Activated T-helper 17 cell treated with anti-CD3 and anti-CD28 coated beads, Interleukin-2, amount 50 U/mL, for 72 hours (primary cell): ENCODE measurements around the gene SLC9A7. TPM values are rescaled to one million over a fixed set of nuclear protein-coding genes. Genes with fewer than 3 reads are reported as not detected.

Experiments used
- ATAC-seq: fragments of 150-1000 bp; cut with Tn5 transposase; replicated peaks from 2 replicates; pipeline ENCODE4 v1.10.0; 2021; ENCODE audit warnings: mild to moderate bottlenecking, moderate library complexity
- H3K27ac Mint-ChIP-seq: one replicate; pipeline ENCODE4 v1.8.0; 2022; ENCODE audit warnings: mixed read lengths
- H3K27me3 Mint-ChIP-seq: one replicate; pipeline ENCODE4 v1.8.0; 2022; ENCODE audit warnings: mixed read lengths
- H3K36me3 Mint-ChIP-seq: one replicate; pipeline ENCODE4 v1.8.0; 2022; ENCODE audit warnings: low read depth, mild to moderate bottlenecking, mixed read lengths
- H3K4me1 Mint-ChIP-seq: one replicate; pipeline ENCODE4 v1.8.0; 2022; ENCODE audit warnings: mixed read lengths
- H3K4me3 Mint-ChIP-seq: one replicate; pipeline ENCODE4 v1.8.0; 2022; ENCODE audit warnings: mild to moderate bottlenecking, mixed read lengths
- H3K9me3 Mint-ChIP-seq: one replicate; pipeline ENCODE4 v1.8.0; 2022; ENCODE audit warnings: mixed read lengths
- total RNA-seq, 2 donors: library from RNA; stranded (reverse); gene quantifications; one replicate each; pipeline ENCODE4 v1.2.3, GENCODE V29; 2022

The SLC9A7 gene
- total RNA-seq, 2 donors from 2014 or later, result 10.0 to 13.3 TPM

DNA sequence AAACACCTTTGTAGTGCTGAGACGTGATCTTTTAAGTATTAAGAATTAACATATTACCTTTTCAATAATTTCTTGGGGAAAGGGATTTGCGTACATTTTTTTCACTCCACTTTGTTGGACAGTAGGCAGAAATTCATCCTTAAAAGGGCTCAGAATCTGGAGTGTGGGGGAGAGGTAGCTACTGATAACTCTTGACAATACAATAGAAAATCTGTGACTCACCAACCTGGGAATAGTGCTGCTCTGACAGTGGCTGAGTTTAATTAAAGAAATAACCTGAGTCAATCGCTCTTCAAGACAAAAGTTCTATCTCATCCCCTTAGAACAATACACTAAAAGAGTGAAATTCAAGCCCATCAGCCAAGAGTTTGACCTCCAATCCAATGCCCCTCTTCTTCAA lies 60.2 kb downstream of the SLC9A7 start:
- no peak for ATAC-seq
- Mint-ChIP-seq H3K4me3 (no peak overlapping the region), H3K9me3 (peaks cover 3% of the 10 kb centered on the region), H3K27me3 (no peaks in the 10 kb centered on the region), H3K27ac (no peak overlapping the region), H3K4me1 (no peaks in the 10 kb centered on the region), H3K36me3 (no peaks in the 10 kb centered on the region)

DNA sequence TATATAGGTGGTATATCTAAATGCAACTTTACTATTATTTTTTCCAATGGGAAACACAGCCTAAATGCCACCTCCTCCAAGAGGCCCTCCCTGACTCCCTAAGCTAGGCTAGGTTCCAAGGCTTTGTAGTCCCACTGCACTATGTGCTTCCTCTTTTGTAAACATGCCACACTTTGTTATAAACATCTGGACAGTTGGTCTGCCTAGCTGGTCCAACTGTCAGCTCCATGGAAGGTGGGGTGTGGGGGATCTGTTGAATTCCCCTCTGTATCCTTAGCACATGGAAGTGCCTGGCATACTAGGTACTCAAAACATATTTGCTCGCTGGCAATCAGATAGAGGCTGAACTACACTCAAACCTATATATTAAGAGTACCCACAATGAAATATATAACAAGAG lies 63.4 kb downstream of the SLC9A7 start:
- Mint-ChIP-seq H3K27ac (no peak overlapping the region), H3K4me3 (no peak overlapping the region), H3K27me3 (no peaks in the 10 kb centered on the region), H3K9me3 (peaks cover 2% of the 10 kb centered on the region), H3K4me1 (no peaks in the 10 kb centered on the region), H3K36me3 (no peaks in the 10 kb centered on the region)
- no peak for ATAC-seq

DNA sequence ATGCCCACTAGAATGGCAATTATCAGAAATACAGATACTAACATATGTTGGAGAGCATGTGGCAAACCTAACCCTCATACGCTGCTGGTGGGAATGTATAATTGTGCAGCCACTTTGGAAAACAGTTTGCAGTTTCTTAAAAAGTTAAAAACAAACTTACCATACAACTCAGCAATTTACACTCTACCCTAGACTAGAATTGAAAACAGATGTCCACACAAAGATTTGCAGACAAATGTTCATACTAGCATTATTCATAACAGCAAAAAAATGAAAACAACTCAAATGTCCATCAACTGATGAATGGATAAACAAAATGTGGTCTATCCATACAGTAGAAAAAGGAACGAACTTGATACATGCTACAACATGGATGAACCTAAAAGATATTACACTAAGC lies 64.4 kb downstream of the SLC9A7 start:
- no peak overlapping the region for H3K4me3 Mint-ChIP-seq
- no peaks in the 10 kb centered on the region for H3K9me3 Mint-ChIP-seq
- no peak for ATAC-seq
- H3K36me3 Mint-ChIP-seq, result no peaks in the 10 kb centered on the region
- no peaks in the 10 kb centered on the region for H3K4me1 Mint-ChIP-seq
- H3K27me3 Mint-ChIP-seq, result no peaks in the 10 kb centered on the region
- H3K27ac Mint-ChIP-seq, result no peak overlapping the region

DNA sequence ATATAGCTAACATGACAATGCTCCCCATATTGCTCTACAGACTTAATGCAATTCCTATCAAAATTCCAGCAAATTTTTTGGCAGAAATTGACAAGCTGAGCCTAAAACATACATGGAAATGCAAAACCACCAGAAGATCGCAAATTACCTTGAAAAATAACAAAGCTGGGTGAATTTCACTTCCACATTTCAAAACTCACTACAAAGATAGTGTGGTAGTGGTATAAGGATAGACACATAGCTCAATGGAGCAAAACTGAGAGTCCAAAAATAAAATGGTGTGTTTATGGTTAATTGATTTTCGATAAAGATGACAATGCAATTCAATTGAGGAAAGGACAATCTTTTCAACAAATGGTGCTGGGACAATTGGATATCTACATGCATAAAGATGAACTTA lies 65.8 kb downstream of the SLC9A7 start:
- no peaks in the 10 kb centered on the region for H3K36me3 Mint-ChIP-seq
- no peak overlapping the region for H3K27ac Mint-ChIP-seq
- ATAC-seq, result no peak
- no peaks in the 10 kb centered on the region for H3K27me3 Mint-ChIP-seq
- no peaks in the 10 kb centered on the region for H3K4me1 Mint-ChIP-seq
- H3K9me3 Mint-ChIP-seq, result no peaks in the 10 kb centered on the region
- no peak overlapping the region for H3K4me3 Mint-ChIP-seq

DNA sequence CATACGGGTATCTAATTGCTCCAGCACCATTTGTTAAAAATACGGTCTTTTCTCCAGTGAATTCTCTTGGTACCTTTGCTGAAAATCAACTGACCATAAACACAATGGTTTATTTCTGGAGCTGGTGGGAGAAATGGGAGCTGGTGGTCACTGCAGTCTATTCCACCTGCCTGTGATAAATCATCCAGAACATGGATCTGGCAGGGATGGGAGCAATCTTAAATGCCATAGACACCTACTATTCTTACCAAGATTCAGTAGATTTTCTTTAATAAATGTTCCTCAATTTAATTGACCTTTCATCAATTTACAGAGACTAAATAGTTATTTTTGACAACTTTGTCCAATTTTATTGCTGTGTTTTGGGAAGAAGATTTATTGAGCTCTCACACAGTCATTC lies 68.1 kb downstream of the SLC9A7 start:
- Mint-ChIP-seq H3K9me3 (no peaks in the 10 kb centered on the region), H3K27ac (no peak overlapping the region), H3K4me1 (no peaks in the 10 kb centered on the region), H3K4me3 (no peak overlapping the region), H3K36me3 (no peaks in the 10 kb centered on the region), H3K27me3 (no peaks in the 10 kb centered on the region)
- no peak for ATAC-seq

DNA sequence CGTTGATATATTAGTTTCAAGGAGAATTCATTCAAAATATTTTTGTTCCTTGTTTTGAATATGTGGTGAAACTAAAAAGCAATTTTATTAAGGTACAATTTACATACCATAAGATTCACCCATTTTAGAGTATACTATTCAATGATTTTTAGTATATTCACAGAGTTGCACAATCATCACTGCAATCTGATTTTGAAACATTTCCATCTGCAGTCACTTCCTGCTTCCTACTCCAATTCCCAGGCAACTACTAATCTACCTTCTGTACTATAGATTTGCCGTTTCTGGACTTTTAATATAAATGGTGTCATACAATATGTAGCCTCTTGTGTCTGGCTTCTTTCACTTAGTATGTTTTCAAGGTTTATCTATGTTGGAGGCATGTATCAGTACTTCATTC lies 71.3 kb downstream of the SLC9A7 start:
- H3K27me3 Mint-ChIP-seq, result no peaks in the 10 kb centered on the region
- no peak for ATAC-seq
- no peaks in the 10 kb centered on the region for H3K9me3 Mint-ChIP-seq
- H3K4me1 Mint-ChIP-seq, result peaks cover 3% of the 10 kb centered on the region
- H3K36me3 Mint-ChIP-seq, result no peaks in the 10 kb centered on the region
- H3K4me3 Mint-ChIP-seq, result no peak overlapping the region
- no peak overlapping the region for H3K27ac Mint-ChIP-seq

DNA sequence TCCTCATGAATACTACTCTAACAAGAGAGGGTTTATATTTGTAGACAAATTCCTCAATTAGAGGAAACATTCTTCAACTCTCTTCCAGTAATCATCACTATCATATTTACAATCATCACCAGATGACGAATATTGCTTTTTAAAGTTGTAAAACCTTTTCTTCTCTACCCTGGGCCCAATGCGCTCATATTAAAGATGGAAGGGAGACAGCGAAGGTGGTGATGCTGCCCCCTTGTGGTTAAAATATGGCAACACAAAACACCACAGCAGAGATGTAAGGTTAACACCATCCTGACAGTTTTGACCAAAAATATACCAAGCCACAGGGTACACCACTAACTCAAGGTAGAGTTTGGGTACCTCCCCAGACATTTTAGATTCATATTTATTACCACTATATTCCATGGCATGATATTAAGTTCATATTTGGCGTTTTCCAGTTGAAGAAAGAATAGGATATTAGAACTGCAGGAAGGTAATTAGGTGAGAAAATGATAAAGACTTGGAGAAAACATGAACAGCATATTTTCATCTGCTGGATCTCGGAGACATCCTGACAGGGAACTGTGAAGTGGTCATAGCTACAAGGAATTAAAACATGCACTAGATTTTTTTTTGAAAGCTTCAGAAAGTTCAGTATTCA lies 72.8 kb downstream of the SLC9A7 start:
- H3K36me3 Mint-ChIP-seq, result no peaks in the 10 kb centered on the region
- H3K4me3 Mint-ChIP-seq, result no peak overlapping the region
- H3K9me3 Mint-ChIP-seq, result no peaks in the 10 kb centered on the region
- ATAC-seq, result peak; percentile 69
- peaks cover 3% of the 10 kb centered on the region for H3K4me1 Mint-ChIP-seq
- no peak overlapping the region for H3K27ac Mint-ChIP-seq
- no peaks in the 10 kb centered on the region for H3K27me3 Mint-ChIP-seq

DNA sequence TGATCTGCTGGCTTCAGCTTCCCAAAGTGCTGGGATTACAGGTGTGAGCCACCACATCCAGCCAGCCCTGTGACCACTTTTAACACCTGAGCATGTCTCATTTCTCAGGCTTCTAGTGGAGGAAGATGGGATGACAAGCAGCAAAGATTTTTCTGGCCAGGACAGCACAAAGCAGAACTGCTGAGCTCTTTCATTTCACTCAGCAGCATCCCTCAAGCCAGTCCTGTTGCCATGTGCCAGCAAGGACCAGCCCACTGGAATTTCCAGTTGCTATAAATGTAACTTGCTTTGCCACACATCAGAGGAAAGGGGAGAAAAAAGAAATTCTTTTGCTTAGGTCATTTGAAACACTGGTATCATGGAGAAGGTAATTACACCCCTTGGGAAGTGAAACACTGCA lies 75.9 kb downstream of the SLC9A7 start:
- Mint-ChIP-seq H3K4me1 (peaks cover 3% of the 10 kb centered on the region), H3K27ac (no peak overlapping the region), H3K27me3 (no peaks in the 10 kb centered on the region), H3K36me3 (no peaks in the 10 kb centered on the region), H3K4me3 (no peak overlapping the region), H3K9me3 (no peaks in the 10 kb centered on the region)
- ATAC-seq, result no peak

DNA sequence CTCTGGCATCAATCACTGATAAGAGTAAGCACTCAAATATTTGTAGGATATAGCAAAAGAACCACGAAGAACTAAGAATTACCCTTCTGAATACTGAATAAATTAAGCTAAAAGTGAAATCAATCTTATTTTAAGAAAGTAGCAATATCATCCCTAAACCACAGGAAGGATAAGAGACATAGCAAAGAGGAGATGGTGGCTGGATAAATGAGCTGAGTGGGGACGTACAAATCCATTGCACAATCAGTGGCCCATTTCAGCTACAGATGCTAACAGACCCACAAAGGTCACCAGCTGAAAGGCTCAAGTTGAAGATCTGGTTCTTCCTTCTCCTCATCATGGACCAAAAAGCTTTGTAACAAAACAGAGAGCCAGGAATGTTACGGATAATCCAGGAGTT lies 77.1 kb downstream of the SLC9A7 start:
- no peaks in the 10 kb centered on the region for H3K9me3 Mint-ChIP-seq
- peaks cover 3% of the 10 kb centered on the region for H3K4me1 Mint-ChIP-seq
- H3K27ac Mint-ChIP-seq, result no peak overlapping the region
- H3K36me3 Mint-ChIP-seq, result no peaks in the 10 kb centered on the region
- H3K27me3 Mint-ChIP-seq, result no peaks in the 10 kb centered on the region
- no peak overlapping the region for H3K4me3 Mint-ChIP-seq
- ATAC-seq, result no peak

DNA sequence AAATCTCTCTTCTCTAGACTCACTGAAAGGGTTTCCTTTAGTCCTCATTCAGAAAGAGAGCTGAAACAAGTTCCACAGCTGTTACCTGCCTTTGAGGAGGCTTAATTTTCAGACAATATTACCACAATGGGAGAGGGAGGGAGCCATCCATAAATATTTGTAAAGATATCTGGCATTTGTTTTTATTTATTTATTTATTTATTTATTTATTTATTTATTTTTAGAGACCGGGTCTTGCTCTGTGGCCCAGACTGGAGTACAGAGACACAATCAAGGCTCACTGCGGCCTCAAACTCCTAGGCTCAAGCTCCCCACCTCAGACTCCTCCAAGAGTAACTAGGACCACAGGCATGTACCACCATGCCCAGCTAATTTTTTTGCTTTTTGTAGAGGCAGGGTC lies 80.7 kb downstream of the SLC9A7 start:
- Mint-ChIP-seq H3K9me3 (no peaks in the 10 kb centered on the region), H3K27me3 (no peaks in the 10 kb centered on the region), H3K36me3 (no peaks in the 10 kb centered on the region), H3K27ac (no peak overlapping the region), H3K4me3 (no peak overlapping the region), H3K4me1 (peaks cover under 1% of the 10 kb centered on the region)
- no peak for ATAC-seq

DNA sequence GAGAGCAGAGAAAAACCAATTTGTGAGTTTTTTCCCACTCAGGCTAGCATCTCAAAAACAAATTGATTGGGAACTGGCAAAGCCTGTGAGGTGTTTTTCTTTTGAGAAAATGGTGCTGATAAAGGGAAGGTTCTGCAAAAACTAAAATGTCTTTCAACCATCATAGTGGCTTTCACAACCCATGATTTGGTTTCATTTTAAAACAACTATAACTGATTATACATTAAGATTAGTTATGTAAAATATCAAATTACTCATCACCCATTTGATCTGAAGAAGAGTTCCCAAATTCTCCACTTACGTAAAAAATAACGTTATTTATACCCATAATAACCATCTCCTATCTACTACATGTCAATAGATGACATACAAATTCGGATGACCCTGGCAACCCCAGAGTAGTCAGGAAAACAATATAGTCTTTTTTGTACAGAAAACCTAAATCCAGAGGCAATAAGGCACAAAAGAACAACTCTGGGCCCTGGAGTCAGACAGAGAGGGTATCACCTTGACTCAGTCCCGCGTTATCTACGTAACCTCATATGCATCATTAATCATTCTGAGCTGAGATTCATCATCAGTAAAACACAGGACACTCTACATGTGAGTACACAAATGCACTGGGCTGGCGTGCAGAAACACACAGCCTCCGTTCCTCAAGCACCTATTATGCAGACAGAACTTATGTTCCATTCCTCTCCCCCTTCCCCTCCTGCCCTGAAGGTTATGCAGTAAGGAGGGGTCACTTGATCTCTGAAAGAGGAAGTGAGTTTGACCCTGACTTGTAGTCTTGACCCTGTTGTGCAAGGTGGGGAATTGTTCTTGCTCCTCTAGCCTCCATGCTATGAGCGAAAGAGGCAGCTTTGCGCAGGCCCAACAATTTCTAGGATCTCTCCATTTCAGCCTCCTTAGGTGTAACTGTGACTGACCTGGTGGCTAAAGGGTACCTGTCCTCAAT lies 82.2 kb downstream of the SLC9A7 start:
- Mint-ChIP-seq H3K4me3 (peak overlapping the region; percentile 11), H3K4me1 (no peaks in the 10 kb centered on the region), H3K36me3 (peaks cover 7% of the 10 kb centered on the region), H3K9me3 (no peaks in the 10 kb centered on the region), H3K27me3 (no peaks in the 10 kb centered on the region), H3K27ac (no peak overlapping the region)
- ATAC-seq, result peak; percentile 93

DNA sequence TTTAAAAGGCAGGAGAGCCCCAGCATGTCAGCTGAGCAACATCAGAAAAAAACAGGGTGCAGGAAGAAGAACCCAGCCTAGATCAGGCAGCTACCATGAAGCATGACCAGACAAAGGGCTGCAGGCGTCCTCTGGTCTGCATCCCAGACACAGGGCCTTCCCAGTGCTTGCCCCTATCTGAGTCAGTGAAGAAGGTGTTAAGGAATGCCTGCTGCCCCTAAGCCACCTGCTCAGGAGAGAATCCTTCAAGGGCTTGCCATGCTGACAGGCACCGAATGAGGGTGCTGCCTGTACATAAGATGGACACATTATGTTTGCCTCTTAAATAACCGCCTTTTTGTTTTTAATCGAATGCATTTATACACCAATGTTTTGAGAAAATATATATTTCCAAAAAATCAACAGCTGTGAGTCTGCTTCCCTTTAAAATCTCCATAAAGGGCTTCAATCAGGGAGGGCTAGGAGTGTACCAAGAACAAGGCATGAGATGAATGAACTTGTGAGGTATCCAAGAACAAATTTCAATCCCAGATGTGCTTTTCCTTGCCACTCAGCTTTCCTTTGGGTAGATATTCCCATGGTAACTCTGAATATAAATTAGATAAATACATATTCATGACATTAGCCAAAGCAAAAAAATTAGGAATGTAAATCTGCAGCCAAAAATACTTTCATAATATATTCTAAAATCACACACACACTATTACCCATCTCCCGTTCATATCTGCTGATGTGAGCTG lies 85.1 kb downstream of the SLC9A7 start:
- H3K27me3 Mint-ChIP-seq, result no peaks in the 10 kb centered on the region
- H3K4me3 Mint-ChIP-seq, result no peak overlapping the region
- peaks cover 7% of the 10 kb centered on the region for H3K36me3 Mint-ChIP-seq
- ATAC-seq, result no peak
- H3K27ac Mint-ChIP-seq, result no peak overlapping the region
- no peaks in the 10 kb centered on the region for H3K9me3 Mint-ChIP-seq
- no peaks in the 10 kb centered on the region for H3K4me1 Mint-ChIP-seq

DNA sequence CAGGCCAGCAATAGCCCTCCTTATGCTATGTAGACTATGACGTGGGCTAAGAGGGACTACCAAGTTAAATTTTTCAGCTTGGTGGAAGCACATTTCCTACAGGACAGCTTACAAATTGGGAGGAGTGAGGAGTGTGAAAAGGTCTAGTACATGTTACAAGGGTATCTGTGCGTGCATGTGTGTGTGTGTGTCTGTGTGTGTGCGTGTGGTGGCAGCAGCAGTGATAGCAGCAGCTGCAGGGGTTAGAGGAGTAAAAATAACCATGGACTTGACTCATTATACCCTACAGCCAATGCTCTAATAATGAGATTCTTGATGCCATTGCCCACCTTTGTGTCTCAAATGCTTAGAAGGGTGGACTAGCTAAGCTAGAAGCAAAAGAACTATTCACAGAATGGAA lies 88.6 kb downstream of the SLC9A7 start:
- ATAC-seq, result no peak
- no peaks in the 10 kb centered on the region for H3K9me3 Mint-ChIP-seq
- no peak overlapping the region for H3K4me3 Mint-ChIP-seq
- no peaks in the 10 kb centered on the region for H3K4me1 Mint-ChIP-seq
- H3K27ac Mint-ChIP-seq, result no peak overlapping the region
- peaks cover 7% of the 10 kb centered on the region for H3K36me3 Mint-ChIP-seq
- H3K27me3 Mint-ChIP-seq, result no peaks in the 10 kb centered on the region

DNA sequence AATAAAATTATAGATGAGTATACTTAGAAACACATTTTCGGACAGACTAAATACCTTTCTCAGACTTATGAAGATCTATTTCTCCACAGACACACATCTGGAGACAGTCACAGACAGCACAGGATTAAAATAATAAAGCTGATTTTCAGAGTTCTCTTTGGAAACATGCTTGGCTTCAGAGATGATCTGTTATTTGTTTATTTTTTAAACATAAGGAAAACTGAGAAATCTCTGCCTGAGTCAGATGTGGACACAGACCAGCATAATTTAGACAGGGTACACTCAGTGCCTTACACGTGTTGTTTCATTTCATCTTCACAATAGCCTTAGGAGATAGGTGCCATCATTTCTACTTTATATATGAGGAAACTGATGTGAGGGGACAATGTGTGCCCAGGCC lies 92.1 kb downstream of the SLC9A7 start:
- peaks cover 5% of the 10 kb centered on the region for H3K4me1 Mint-ChIP-seq
- no peak for ATAC-seq
- H3K36me3 Mint-ChIP-seq, result no peaks in the 10 kb centered on the region
- no peak overlapping the region for H3K4me3 Mint-ChIP-seq
- H3K27me3 Mint-ChIP-seq, result no peaks in the 10 kb centered on the region
- no peaks in the 10 kb centered on the region for H3K9me3 Mint-ChIP-seq
- no peak overlapping the region for H3K27ac Mint-ChIP-seq
